GM12891 (cell line): Measurements from ENCODE around the gene RDH13. TPM values are rescaled to one million over a fixed set of nuclear protein-coding genes. Genes with fewer than 3 reads are reported as not detected.
A peak's percentile ranks its signal among the peaks of the same experiment; 100 is the strongest.
"Not testable (repeated sequence)": the region's sequence is repeated elsewhere in the genome, so short reads cannot be mapped to it uniquely, and the experiment has no call there.

Experiments used
- DNase-seq: peaks from one replicate; pipeline ENCODE4 v3.0.0; 2011; ENCODE audit warnings: low spot score; ENCODE audit not compliant: insufficient read length
- FAIRE-seq: peaks from 2 replicates; lab custom pipeline; 2011; peaks lifted over from hg19 to GRCh38; lab: Jason Lieb, UNC
- PAX5 ChIP-seq: IDR thresholded peaks from 2 replicates; pipeline ENCODE4 v1.6.1; 2011; ENCODE audit warnings: low read length, moderate library complexity, mild to moderate bottlenecking; ENCODE audit not compliant: insufficient read depth, severe bottlenecking
- POLR2A ChIP-seq: IDR thresholded peaks from 2 replicates; pipeline ENCODE4 v1.6.1; 2011; ENCODE audit warnings: low read depth, low read length, control low read depth
- POLR2AphosphoS5 ChIP-seq: IDR thresholded peaks from 2 replicates; pipeline ENCODE4 v1.6.1; 2011; ENCODE audit warnings: low read depth, low read length, control low read depth
- POU2F2 ChIP-seq: IDR thresholded peaks from 2 replicates; pipeline ENCODE4 v1.6.1; 2011; ENCODE audit warnings: low read depth, mild to moderate bottlenecking, control low read depth, low read length, moderate library complexity
- SPI1 ChIP-seq: IDR thresholded peaks from 2 replicates; pipeline ENCODE4 v1.6.1; 2011; ENCODE audit warnings: low read depth, low read length, control low read depth
- TAF1 ChIP-seq: IDR thresholded peaks from 2 replicates; pipeline ENCODE4 v1.6.1; 2011; ENCODE audit warnings: low read depth, low read length, control low read depth
- polyA plus RNA-seq: library from polyadenylated mRNA; unstranded; fragments of >200 nt; gene quantifications from one replicate; pipeline ENCODE4 v1.2.1, GENCODE V29; 2012; ENCODE audit warnings: low read depth, missing spikeins, inconsistent platforms; ENCODE audit not compliant: missing spikeins

The RDH13 gene, protein sequence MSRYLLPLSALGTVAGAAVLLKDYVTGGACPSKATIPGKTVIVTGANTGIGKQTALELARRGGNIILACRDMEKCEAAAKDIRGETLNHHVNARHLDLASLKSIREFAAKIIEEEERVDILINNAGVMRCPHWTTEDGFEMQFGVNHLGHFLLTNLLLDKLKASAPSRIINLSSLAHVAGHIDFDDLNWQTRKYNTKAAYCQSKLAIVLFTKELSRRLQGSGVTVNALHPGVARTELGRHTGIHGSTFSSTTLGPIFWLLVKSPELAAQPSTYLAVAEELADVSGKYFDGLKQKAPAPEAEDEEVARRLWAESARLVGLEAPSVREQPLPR
- polyA plus RNA-seq, result 5.7 TPM

DNA sequence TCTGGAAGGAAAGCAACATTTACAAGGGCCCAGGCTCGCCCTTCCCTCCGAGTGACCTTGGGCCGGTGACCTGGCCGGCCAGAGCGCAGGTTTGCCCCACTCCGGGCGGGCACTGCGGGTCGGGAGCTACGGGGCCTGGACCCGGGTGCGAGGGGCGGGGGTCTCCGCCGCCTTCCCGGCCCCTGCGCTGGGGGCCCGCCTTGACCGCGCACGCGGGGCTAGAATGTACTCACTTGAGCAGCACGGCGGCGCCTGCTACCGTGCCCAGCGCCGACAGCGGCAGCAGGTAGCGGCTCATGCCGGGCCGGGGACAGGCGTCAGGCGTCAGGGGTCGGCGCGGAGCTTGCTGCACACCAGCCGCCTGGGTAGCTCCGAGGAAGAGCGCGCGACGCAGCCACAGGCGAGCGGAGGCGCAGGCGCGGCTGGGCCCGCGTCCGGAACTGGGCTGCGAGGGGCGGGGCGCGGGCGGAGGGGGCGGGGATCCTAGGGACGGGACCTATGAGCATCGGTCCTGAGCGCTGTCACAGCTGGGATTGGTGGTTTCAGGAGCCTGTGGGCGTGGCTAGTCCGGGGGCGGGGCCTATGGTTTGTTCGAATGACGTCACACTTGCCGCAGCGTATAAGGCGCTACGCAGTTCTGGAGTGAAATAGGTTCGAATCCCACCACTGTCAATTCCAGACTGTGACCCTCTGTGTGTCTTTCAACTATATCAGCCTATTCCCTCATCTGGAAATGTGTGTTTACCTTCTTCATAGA is at the start of gene RDH13:
RDH13 (minus strand) TSS at position 414 of the 757 bp plus-strand sequence; CDS start at position 298, 116 bp downstream.
- DNase-seq, result peak; percentile 98
- peak; percentile 97 for FAIRE-seq
- TF ChIP-seq POLR2AphosphoS5, result no peak
- no peak for TF ChIP-seq SPI1
- TF ChIP-seq POU2F2, result no peak
- no peak for TF ChIP-seq POLR2A
- no peak for TF ChIP-seq PAX5
- no peak for TF ChIP-seq TAF1

GRCh38 chr19:55112246-55112776 is 49.4 kb upstream of the RDH13 start:
- FAIRE-seq (no peak), DNase-seq (no peak)
- TF ChIP-seq SPI1 (no peak), TAF1 (no peak), POLR2AphosphoS5 (no peak), PAX5 (no peak), POLR2A (no peak), POU2F2 (no peak)

GRCh38 chr19:55111238-55111831 is 48.4 kb upstream of the RDH13 start:
- DNase-seq (no peak), FAIRE-seq (no peak)
- TF ChIP-seq PAX5, result no peak
- TF ChIP-seq POU2F2, result no peak
- TF ChIP-seq SPI1, result no peak
- no peak for TF ChIP-seq POLR2AphosphoS5
- no peak for TF ChIP-seq POLR2A
- no peak for TF ChIP-seq TAF1

- FAIRE-seq (no peak), DNase-seq (no peak)
- TF ChIP-seq SPI1 (no peak), PAX5 (no peak), POLR2A (no peak), POLR2AphosphoS5 (no peak), TAF1 (no peak), POU2F2 (no peak)
These were observed 46.8 kb upstream of the RDH13 start for GRCh38 chr19:55109527-55110291.

- FAIRE-seq, DNase-seq: not testable (repeated sequence)
These were observed 44.3 kb upstream of the RDH13 start for GRCh38 chr19:55107252-55107651.

- DNase-seq (no peak), FAIRE-seq (no peak)
- no peak for TF ChIP-seq POU2F2
- no peak for TF ChIP-seq PAX5
- TF ChIP-seq POLR2AphosphoS5, result no peak; the same call in 1 of the 2 replicates
- TF ChIP-seq TAF1, result no peak
- TF ChIP-seq SPI1, result no peak
These were observed 43.6 kb upstream of the RDH13 start for GRCh38 chr19:55106591-55106990.

- FAIRE-seq (no peak), DNase-seq (no peak)
- no peak for TF ChIP-seq PAX5
- no peak for TF ChIP-seq POLR2A
- no peak for TF ChIP-seq SPI1
- no peak for TF ChIP-seq POLR2AphosphoS5
- no peak for TF ChIP-seq POU2F2
These were observed 42.3 kb upstream of the RDH13 start for GRCh38 chr19:55105237-55105636.

DNA sequence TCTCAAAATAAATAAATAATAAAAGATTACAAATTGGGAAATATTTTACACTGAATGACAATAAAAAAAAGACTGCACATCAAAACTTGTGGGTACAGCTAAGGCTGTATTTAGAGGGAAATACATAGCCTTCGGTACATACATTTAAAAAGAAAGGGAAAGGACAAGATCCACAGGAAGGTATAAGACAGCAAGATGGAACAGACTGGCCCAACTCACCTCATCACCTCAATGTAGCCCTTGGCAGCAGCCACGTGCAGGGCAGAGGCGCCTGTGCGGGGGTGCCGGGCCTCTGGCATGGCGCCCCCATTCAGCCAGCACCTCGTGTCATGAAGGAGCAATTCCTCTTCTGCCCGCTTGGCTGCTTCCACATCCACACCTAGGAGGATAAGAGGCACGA is 40.2 kb upstream of the RDH13 start:
- DNase-seq (no peak), FAIRE-seq (no peak)
- TF ChIP-seq POLR2AphosphoS5 (no peak), TAF1 (no peak), POU2F2 (no peak), PAX5 (no peak), POLR2A (no peak), SPI1 (no peak)

DNA sequence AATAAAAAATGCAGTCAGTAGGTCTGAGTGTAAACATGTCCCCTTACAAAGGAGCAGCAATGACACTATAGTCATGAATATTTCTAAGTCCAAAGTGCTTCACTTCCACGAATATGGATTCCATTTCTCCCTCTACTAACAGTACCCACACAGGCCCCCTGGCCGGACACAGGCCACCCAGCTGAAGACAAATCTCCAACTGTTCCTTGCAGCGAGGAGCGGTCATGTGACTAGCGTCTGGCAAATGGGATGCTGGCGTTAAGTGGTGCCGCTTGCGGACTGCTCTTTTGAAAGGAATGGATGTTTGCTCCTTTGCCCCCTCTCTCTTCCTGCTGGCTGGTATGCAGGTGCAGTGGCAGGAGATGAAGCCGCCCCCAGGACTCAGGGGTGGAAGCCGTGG is 38.3 kb upstream of the RDH13 start:
- no peak for TF ChIP-seq SPI1
- TF ChIP-seq POU2F2, result no peak
- TF ChIP-seq TAF1, result no peak
- TF ChIP-seq PAX5, result no peak
- no peak for TF ChIP-seq POLR2AphosphoS5
- no peak for TF ChIP-seq POLR2A
- no peak for FAIRE-seq
- no peak for DNase-seq
